ENCODE results near the gene TBL1X.
A peak's percentile ranks its signal among the peaks of the same experiment; 100 is the strongest.

TBL1X gene

DNA sequence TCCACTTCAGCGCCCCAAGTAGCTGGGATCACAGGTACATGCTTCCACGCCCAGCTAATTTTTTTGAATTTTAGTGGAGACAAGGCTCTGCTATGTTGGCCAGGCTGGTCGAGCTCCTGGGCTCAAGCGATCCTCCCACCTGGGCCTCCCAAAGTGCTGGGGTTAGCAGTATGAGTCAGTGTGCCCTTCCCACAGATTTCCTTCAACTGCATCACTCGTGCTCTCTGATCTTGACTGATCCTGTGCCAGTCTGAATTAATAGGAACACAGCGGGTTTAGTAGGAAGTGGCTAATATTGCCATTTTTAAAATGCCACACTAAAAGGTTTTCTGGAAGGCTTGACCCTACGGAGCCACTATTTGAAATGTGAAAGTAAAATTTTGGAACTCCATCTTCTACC is 317.1 kb downstream of the TBL1X start:
- TF ChIP-seq, protein P1, sequence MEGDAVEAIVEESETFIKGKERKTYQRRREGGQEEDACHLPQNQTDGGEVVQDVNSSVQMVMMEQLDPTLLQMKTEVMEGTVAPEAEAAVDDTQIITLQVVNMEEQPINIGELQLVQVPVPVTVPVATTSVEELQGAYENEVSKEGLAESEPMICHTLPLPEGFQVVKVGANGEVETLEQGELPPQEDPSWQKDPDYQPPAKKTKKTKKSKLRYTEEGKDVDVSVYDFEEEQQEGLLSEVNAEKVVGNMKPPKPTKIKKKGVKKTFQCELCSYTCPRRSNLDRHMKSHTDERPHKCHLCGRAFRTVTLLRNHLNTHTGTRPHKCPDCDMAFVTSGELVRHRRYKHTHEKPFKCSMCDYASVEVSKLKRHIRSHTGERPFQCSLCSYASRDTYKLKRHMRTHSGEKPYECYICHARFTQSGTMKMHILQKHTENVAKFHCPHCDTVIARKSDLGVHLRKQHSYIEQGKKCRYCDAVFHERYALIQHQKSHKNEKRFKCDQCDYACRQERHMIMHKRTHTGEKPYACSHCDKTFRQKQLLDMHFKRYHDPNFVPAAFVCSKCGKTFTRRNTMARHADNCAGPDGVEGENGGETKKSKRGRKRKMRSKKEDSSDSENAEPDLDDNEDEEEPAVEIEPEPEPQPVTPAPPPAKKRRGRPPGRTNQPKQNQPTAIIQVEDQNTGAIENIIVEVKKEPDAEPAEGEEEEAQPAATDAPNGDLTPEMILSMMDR (IDR thresholded peaks at IDR 0.05; ENCODE audit: low read depth, low read length) = no peak
- TF ChIP-seq EZH2phosphoT487 (IDR thresholded peaks at IDR 0.05; ENCODE audit: low read depth) = no peak
- Histone ChIP-seq H3K9me3 (ENCODE audit: insufficient read depth, low read length) (no peaks in the 10 kb centered on the region), H3K4me2 (ENCODE audit: low read length) (peak overlapping the region; percentile 51), H3K27me3 (ENCODE audit: low read depth, low read length) (no peaks in the 10 kb centered on the region), H3K4me3 (ENCODE audit: low read length) (peak overlapping the region; percentile 45), H3K79me2 (ENCODE audit: low read length) (no peaks in the 10 kb centered on the region), H3K4me1 (ENCODE audit: low read length) (no peaks in the 10 kb centered on the region), H3K9ac (ENCODE audit: low read length) (no peak overlapping the region), H3K36me3 (replicated peaks; ENCODE audit: low read depth, low read length) (no peaks in the 10 kb centered on the region), H3K27ac (ENCODE audit: low read length) (no peak overlapping the region), H2AFZ (ENCODE audit: low read depth, low read length) (no peak overlapping the region), H4K20me1 (ENCODE audit: insufficient read depth, low read length) (no peaks in the 10 kb centered on the region)

DNA sequence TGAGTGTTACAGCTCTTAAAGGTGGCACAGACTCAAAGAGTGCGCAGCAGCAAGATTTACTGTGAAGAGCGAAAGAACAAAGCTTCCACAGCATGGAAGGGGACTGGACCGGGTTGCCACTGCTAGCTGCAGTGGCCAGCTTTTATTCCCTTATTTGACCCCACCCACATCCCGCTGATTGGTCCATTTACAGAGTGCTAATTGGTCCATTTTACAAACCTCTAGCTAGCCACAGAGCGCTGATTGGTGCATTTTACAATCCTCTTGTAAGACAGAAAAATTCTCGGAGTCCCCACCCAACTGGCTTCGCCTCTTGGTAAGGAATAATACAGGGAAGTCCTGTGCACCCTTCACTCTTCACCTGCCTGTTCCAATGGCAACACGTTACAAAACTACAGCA is 319.5 kb downstream of the TBL1X start:
- no peaks in the 10 kb centered on the region for H4K20me1 ChIP-seq (ENCODE audit: insufficient read depth, low read length)
- H3K9me3 ChIP-seq (ENCODE audit: insufficient read depth, low read length) = no peaks in the 10 kb centered on the region
- no peak overlapping the region for H3K4me2 ChIP-seq (ENCODE audit: low read length)
- H3K27ac ChIP-seq (ENCODE audit: low read length) = no peak overlapping the region
- TF ChIP-seq, protein P1 (IDR thresholded peaks at IDR 0.05; ENCODE audit: low read depth, low read length) = no peak
- no peak for TF ChIP-seq EZH2phosphoT487 (IDR thresholded peaks at IDR 0.05; ENCODE audit: low read depth)
- no peaks in the 10 kb centered on the region for H3K79me2 ChIP-seq (ENCODE audit: low read length)
- no peaks in the 10 kb centered on the region for H3K4me1 ChIP-seq (ENCODE audit: low read length)
- H3K9ac ChIP-seq (ENCODE audit: low read length) = no peak overlapping the region
- H3K27me3 ChIP-seq (ENCODE audit: low read depth, low read length) = no peaks in the 10 kb centered on the region
- no peak overlapping the region for H2AFZ ChIP-seq (ENCODE audit: low read depth, low read length)
- no peaks in the 10 kb centered on the region for H3K36me3 ChIP-seq (replicated peaks; ENCODE audit: low read depth, low read length)
- no peak overlapping the region for H3K4me3 ChIP-seq (ENCODE audit: low read length)

DNA sequence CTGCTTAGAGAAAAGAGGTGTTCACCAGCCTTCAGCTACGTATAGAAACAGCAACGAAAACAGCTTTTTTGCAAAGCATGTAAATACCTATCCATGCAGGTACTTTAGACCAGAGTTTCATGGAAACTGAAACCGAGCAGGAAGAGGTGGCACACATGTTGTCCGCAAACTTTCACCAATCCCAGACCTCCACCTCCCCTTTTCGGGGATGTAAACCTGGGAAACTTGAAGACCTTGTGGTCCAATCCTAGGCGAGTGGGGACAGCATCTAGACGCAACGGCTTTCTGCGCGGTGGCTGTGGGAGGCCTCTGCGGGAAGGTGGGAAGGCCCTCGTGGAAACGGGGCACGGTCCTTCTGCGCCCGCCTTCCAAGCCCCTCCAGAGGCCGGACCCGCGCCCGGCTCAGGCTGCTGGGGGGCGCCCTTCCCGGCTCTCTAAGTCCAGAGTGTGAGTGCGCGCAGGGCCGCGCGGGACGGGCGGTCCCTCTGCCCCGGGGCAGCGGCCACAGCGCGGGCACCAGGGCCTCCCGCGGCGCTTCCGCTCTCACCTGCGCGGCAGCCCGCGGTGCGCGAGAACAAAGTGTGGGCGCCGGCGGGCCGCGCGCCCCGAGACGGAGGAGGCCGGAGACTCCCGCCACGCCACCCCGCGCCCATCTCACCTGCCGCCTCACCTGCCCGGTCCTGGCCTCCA is 320.5 kb downstream of the TBL1X start:
- no peaks in the 10 kb centered on the region for H3K27me3 ChIP-seq (ENCODE audit: low read depth, low read length)
- no peak overlapping the region for H3K27ac ChIP-seq (ENCODE audit: low read length)
- TF ChIP-seq, protein P1 (IDR thresholded peaks at IDR 0.05; ENCODE audit: low read depth, low read length) = no peak
- TF ChIP-seq EZH2phosphoT487 (IDR thresholded peaks at IDR 0.05; ENCODE audit: low read depth) = no peak
- H3K36me3 ChIP-seq (replicated peaks; ENCODE audit: low read depth, low read length) = no peaks in the 10 kb centered on the region
- no peak overlapping the region for H3K9ac ChIP-seq (ENCODE audit: low read length)
- no peaks in the 10 kb centered on the region for H3K79me2 ChIP-seq (ENCODE audit: low read length)
- no peak overlapping the region for H3K4me3 ChIP-seq (ENCODE audit: low read length)
- no peak overlapping the region for H3K4me2 ChIP-seq (ENCODE audit: low read length)
- no peak overlapping the region for H2AFZ ChIP-seq (ENCODE audit: low read depth, low read length)
- no peaks in the 10 kb centered on the region for H4K20me1 ChIP-seq (ENCODE audit: insufficient read depth, low read length)
- no peaks in the 10 kb centered on the region for H3K9me3 ChIP-seq (ENCODE audit: insufficient read depth, low read length)
- no peaks in the 10 kb centered on the region for H3K4me1 ChIP-seq (ENCODE audit: low read length)

DNA sequence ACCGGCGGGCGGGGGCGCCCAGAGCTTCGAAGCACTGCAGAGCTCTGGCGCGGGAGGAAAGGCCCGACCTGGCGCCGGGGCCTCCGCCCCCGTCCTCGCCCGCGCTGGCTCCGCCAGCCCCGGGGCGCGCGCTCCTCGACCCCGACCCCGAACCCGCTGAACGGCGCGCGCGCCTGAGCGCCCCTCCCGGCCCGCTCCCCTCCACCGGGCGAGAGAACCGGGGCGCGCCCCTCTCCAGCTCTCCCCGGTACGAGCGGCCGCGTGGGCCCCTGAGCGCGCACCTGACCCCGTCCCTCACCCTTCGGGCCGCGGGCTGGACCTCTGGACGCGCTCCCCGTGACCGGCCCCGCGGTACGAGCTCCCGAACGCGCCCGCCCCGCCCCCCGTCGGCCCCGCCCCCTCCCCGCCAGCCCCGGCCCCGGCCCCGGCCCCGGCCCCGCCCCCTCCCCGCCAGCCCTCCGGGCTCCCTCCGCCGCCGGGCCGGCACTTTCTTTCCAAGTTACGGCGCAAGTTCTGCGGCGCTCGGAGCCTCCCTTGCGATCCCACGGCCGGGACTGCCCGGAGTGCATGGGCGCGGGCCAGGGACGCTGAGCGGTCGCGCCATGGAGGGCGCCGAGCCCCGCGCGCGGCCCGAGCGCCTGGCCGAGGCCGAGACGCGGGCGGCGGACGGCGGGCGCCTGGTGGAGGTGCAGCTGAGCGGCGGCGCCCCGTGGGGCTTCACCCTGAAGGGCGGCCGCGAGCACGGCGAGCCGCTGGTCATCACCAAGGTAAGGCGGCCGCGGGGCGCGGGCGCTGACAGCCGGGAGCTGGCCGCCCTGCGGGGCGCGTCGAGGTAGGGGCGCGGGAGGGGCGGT is 321.3 kb downstream of the TBL1X start, which contains the start of gene SHROOM2:
Gene SHROOM2 (plus strand): TSS at position 486 of the 854 bp plus-strand sequence. CDS start 117 bp downstream, at position 603.
- H3K4me3 ChIP-seq (ENCODE audit: low read length) = no peak within 1 kb of the TSS
- no peak for TF ChIP-seq EZH2phosphoT487 (IDR thresholded peaks at IDR 0.05; ENCODE audit: low read depth)
- TF ChIP-seq, protein P1 (IDR thresholded peaks at IDR 0.05; ENCODE audit: low read depth, low read length) = no peak
- no peaks in the 10 kb centered on the region for H4K20me1 ChIP-seq (ENCODE audit: insufficient read depth, low read length)
- no peak within 1 kb of the TSS for H3K27ac ChIP-seq (ENCODE audit: low read length)
- H3K79me2 ChIP-seq (ENCODE audit: low read length) = no peaks in the 10 kb centered on the region
- H3K4me1 ChIP-seq (ENCODE audit: low read length) = no peaks in the 10 kb centered on the region
- no peak within 1 kb of the TSS for H3K9ac ChIP-seq (ENCODE audit: low read length)
- no peak within 1 kb of the TSS for H2AFZ ChIP-seq (ENCODE audit: low read depth, low read length)
- H3K9me3 ChIP-seq (ENCODE audit: insufficient read depth, low read length) = no peaks in the 10 kb centered on the region
- H3K4me2 ChIP-seq (ENCODE audit: low read length) = no peak within 1 kb of the TSS
- H3K27me3 ChIP-seq (ENCODE audit: low read depth, low read length) = no peaks in the 10 kb centered on the region
- H3K36me3 ChIP-seq (replicated peaks; ENCODE audit: low read depth, low read length) = no peaks in the 10 kb centered on the region
